Measurements from ENCODE around the gene XCR1. TPM values are rescaled to one million over a fixed set of nuclear protein-coding genes. Genes with fewer than 3 reads are reported as not detected.

Gene XCR1
- total RNA-seq, 2 donors from 2014 or later = not detected

- TF ChIP-seq, protein P1, sequence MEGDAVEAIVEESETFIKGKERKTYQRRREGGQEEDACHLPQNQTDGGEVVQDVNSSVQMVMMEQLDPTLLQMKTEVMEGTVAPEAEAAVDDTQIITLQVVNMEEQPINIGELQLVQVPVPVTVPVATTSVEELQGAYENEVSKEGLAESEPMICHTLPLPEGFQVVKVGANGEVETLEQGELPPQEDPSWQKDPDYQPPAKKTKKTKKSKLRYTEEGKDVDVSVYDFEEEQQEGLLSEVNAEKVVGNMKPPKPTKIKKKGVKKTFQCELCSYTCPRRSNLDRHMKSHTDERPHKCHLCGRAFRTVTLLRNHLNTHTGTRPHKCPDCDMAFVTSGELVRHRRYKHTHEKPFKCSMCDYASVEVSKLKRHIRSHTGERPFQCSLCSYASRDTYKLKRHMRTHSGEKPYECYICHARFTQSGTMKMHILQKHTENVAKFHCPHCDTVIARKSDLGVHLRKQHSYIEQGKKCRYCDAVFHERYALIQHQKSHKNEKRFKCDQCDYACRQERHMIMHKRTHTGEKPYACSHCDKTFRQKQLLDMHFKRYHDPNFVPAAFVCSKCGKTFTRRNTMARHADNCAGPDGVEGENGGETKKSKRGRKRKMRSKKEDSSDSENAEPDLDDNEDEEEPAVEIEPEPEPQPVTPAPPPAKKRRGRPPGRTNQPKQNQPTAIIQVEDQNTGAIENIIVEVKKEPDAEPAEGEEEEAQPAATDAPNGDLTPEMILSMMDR (conservative IDR thresholded peaks at IDR 0.05) = no peak
- H3K9me3 ChIP-seq (ENCODE audit: control insufficient read depth, low read length) = no peaks in the 10 kb centered on the region
- 87 to 89% methylated on average over 4 to 7 of the region's 7 CpGs for WGBS, 2 experiments (ENCODE audit: insufficient coverage in 1 of 2, insufficient read length in 1 of 2)
- H3K4me3 ChIP-seq (ENCODE audit: low read length) = no peak overlapping the region
- Mint-ChIP-seq H3K4me1 (no peaks in the 10 kb centered on the region), H3K27ac (no peak overlapping the region), H3K27me3 (ENCODE audit: insufficient read depth) (peaks cover 10% of the 10 kb centered on the region), H3K36me3 (ENCODE audit: low read depth) (no peaks in the 10 kb centered on the region), H3K4me3 (no peak overlapping the region), H3K9me3 (no peaks in the 10 kb centered on the region)
- no peaks in the 10 kb centered on the region for H3K4me1 ChIP-seq (ENCODE audit: control insufficient read depth, insufficient read depth, low read length)
- H3K27ac ChIP-seq (ENCODE audit: low read depth, low read length) = no peak overlapping the region
- H3K36me3 ChIP-seq (ENCODE audit: control insufficient read depth, insufficient read depth, low read length) = no peaks in the 10 kb centered on the region
- DNase-seq = no peak
- no peak overlapping the region for H3K9ac ChIP-seq (ENCODE audit: extremely low read depth, low read length, poor library complexity, severe bottlenecking)
- no peaks in the 10 kb centered on the region for H3K27me3 ChIP-seq (ENCODE audit: control insufficient read depth, insufficient read depth, low read length, poor library complexity, severe bottlenecking)
Observed at GRCh38 chr3:46013316-46014094, 13.8 kb downstream of the XCR1 start.

- H3K4me3 ChIP-seq (ENCODE audit: low read length) = no peak overlapping the region
- no peaks in the 10 kb centered on the region for H3K36me3 ChIP-seq (ENCODE audit: control insufficient read depth, insufficient read depth, low read length)
- H3K27me3 ChIP-seq (ENCODE audit: control insufficient read depth, insufficient read depth, low read length, poor library complexity, severe bottlenecking) = no peaks in the 10 kb centered on the region
- no peaks in the 10 kb centered on the region for H3K4me1 ChIP-seq (ENCODE audit: control insufficient read depth, insufficient read depth, low read length)
- no peak for DNase-seq
- 94 to 100% methylated on average over 2 to 4 of the region's 4 CpGs for WGBS, 2 experiments (ENCODE audit: insufficient coverage in 1 of 2, insufficient read length in 1 of 2)
- no peaks in the 10 kb centered on the region for H3K9me3 ChIP-seq (ENCODE audit: control insufficient read depth, low read length)
- Mint-ChIP-seq H3K36me3 (ENCODE audit: low read depth) (no peaks in the 10 kb centered on the region), H3K27me3 (ENCODE audit: insufficient read depth) (peaks cover 6% of the 10 kb centered on the region), H3K4me3 (no peak overlapping the region), H3K27ac (no peak overlapping the region), H3K9me3 (no peaks in the 10 kb centered on the region), H3K4me1 (no peaks in the 10 kb centered on the region)
- no peak overlapping the region for H3K27ac ChIP-seq (ENCODE audit: low read depth, low read length)
- TF ChIP-seq, protein P1 (conservative IDR thresholded peaks at IDR 0.05) = no peak
- H3K9ac ChIP-seq (ENCODE audit: extremely low read depth, low read length, poor library complexity, severe bottlenecking) = no peak overlapping the region
Observed at GRCh38 chr3:46012246-46012645, 15.0 kb downstream of the XCR1 start.

- Mint-ChIP-seq H3K4me3 (no peak overlapping the region), H3K36me3 (ENCODE audit: low read depth) (no peaks in the 10 kb centered on the region), H3K9me3 (no peaks in the 10 kb centered on the region), H3K27me3 (ENCODE audit: insufficient read depth) (peaks cover 5% of the 10 kb centered on the region), H3K27ac (no peak overlapping the region), H3K4me1 (no peaks in the 10 kb centered on the region)
- DNase-seq = no peak
- Histone ChIP-seq H3K36me3 (ENCODE audit: control insufficient read depth, insufficient read depth, low read length) (no peaks in the 10 kb centered on the region), H3K27me3 (ENCODE audit: control insufficient read depth, insufficient read depth, low read length, poor library complexity, severe bottlenecking) (no peaks in the 10 kb centered on the region), H3K4me1 (ENCODE audit: control insufficient read depth, insufficient read depth, low read length) (no peaks in the 10 kb centered on the region), H3K9me3 (ENCODE audit: control insufficient read depth, low read length) (no peaks in the 10 kb centered on the region), H3K9ac (ENCODE audit: extremely low read depth, low read length, poor library complexity, severe bottlenecking) (no peak overlapping the region), H3K27ac (ENCODE audit: low read depth, low read length) (no peak overlapping the region), H3K4me3 (ENCODE audit: low read length) (no peak overlapping the region)
- WGBS, 2 experiments (ENCODE audit: insufficient coverage in 1 of 2, insufficient read length in 1 of 2) = no CpG with 5 or more reads among the region's 2 CpGs
- TF ChIP-seq, protein P1 (conservative IDR thresholded peaks at IDR 0.05) = no peak
Observed at GRCh38 chr3:46010519-46011113, 16.7 kb downstream of the XCR1 start.
